Midbrain (tissue), 1 donor: Measurements from ENCODE around the gene PPP1R36.
"Not testable (repeated sequence)": the region's sequence is repeated elsewhere in the genome, so short reads cannot be mapped to it uniquely, and the experiment has no call there.

Experiments used
- DNase-seq: peaks from one replicate; lab custom pipeline; 2025; lab: John Stamatoyannopoulos, UW

PPP1R36 gene

DNA sequence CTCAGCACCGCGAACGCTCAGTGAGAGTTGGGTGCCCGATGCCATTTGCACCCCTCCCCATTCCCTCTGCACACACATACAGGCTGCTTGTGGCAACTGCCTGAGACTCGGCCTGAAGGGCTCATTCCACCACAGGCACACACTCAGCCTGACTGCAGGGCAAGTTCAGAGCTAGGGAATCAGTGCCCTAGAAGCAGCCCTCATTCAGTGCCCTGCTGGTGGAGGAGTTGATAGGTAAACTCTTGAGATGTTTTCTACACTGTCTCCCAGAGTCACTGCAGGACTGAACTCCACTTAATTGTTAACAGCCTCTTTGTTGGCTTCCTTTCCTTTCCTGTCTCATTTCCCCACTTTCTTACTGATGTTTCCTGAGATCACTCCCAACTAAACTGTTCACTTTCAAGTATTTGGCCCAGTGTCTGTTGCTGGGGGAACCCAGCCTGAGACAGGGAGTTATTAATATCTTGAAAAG, 16.9 kb downstream of the PPP1R36 start:
- peak; percentile 67 for DNase-seq

DNA sequence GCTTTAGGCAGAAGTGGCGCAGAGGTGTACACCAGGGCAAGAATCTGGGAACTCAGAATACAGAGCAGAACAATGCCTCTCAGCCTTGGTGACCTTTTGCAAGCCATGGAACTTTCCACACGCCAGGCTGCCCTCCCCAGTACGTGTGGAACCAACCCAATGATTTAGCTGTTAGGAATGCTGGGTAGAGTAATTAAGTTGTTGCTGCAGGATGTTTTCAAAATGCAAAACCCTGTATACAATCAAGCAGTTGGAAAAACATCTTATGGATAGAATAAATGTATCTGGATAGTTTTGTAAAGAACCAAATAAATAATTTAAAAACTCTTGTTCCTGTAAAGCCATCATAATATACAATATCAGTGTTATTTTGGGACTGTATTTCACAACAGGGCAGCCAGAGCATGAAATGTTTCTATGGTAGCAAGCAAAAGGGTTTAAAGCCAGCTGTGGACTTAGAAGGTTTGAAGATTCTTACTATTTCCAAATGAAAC, 19.4 kb downstream of the PPP1R36 start:
- DNase-seq = peak; percentile 78

DNA sequence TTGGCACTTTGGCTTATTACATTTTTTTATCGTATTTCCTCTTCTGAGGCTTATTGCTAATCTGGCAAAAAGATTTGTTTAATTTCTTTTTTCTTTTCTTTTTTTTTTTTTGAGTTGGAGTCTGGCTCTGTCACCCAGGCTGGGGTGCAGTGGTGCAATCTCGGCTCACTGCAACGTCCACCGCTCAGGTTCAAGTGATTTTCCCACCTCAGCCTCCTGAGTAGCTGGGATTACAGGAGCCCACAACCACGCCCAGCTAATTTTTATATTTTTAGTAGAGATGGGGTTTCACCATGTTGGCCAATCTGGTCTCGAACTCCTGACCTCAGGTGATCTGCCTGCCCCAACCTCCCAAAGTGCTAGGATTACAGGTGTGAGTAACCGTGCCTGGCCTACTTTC, 19.9 kb downstream of the PPP1R36 start:
- DNase-seq = not testable (repeated sequence)

DNA sequence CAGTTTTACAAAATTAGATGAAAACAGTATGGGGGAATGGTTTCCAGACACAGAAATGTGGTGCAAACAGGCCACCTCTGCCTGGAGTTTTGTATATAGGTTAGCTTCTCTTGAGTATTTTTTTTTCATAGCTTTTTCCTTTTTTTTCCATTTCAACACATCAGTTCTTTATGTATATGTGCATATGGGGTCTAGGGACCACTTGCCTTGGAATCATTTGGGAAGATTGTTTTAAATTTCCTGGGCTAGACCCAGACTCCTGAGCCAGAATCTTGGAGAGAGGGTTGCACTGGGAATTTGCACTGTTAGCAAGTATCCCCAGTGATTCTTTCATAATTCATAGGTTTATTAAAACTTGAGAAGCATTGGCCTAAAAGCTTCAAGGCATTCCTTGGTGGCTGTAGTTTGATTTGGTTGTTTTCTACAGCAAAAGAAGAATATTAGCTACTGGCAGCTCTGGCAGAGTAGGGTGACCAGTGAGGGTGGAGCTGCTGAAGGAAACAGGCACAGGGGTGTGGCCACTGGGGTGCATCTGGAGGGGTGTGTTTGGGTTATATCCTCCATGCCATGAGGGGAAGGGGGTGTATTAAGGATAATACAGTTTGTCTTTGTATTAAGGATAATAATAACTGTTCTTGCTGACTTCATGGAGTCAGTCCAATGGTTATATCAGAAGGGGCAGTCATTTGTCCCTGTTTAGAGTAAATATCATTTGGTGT, 22.8 kb downstream of the PPP1R36 start:
- peak; percentile 79 for DNase-seq

DNA sequence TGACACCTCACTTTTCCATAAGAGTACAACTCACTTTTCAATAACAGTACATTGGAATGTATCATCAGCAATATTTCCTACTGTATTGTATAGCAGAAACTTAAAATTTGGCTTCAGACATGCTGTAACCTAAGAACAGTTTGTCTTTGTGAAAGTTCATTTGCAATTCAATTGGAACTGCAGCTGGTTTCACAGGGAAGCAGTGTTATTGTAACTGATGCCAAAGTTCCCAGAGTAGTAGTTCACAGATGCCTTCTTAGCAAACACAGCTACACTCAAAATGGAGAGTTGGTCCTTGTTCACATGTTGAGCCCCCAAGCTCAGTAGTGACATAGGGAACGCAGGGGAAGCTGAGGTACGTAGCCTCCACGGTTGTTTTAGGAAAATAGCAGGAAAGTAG, 23.3 kb downstream of the PPP1R36 start:
- DNase-seq = peak; percentile 88

DNA sequence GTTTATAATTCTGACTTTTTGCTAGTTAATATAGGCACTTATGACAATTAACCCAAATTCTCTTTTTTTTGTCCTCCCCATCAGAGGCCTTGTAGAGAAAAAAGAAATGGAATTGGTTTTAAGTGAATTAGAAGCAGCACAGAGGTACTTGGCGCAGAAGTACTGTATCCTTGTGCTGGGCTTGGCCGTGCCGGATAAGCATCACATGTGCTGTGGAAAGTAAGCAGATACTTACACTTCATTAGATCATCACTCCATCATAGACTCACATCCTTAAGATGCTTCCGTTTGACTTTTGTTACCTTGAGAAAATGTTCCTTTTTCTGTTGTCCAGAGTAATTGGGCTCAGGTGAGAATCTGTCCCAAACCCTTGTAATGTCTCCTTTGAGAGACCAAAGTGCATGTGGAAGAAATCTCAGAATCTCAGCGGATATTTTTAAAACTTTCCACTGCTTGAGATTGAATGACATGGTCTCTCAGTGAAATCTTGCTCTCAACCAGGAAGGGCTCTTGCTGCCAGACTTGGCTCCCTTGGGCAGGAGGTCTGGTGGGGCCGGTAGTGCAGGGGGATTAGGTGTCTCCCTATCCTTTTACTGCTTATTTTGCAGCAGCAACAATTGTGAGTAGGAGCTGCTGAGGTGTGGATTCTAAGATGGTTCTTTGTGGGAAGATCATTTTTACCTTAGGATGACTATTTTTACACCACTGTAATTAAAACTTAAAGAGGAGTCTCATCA, 24.8 kb downstream of the PPP1R36 start:
- DNase-seq = no peak

DNA sequence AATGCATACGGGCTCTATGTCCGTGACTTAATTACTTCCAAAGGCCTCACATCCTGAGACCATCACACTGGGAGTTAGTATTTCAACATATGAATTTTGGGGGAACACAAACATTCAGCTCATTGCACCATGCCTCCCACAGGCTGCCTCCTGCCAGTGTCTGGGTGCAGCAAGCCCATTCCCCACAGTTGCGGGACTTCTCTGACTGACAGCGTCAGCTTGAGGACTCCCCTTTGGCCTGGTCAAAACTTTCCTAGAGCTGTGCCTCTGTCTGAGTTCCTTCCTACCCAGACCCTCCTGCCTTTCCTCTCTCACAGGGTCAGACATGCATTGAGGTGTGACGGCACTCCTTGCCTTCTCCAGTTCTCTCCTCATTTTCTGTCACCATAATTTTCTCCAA, 27.4 kb downstream of the PPP1R36 start:
- no peak for DNase-seq

DNA sequence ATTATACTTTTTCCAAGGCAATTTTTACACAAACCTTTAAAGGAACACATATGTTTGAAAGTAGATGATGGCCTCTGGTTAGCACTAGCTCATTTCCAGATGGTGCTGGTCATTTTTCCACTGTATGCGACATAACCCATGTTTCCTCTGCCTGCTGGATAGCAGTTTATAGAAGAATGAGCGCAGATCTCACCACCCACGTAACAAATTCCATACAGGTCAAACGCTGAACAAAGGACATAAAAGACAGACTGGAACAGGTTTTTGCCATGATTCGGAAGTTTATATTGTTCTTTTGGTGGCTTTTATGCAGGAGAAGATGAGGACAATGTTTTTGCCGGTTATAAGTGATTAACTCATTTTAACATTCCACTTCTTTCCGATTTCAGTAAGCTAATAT, 30.7 kb downstream of the PPP1R36 start:
- DNase-seq = no peak

DNA sequence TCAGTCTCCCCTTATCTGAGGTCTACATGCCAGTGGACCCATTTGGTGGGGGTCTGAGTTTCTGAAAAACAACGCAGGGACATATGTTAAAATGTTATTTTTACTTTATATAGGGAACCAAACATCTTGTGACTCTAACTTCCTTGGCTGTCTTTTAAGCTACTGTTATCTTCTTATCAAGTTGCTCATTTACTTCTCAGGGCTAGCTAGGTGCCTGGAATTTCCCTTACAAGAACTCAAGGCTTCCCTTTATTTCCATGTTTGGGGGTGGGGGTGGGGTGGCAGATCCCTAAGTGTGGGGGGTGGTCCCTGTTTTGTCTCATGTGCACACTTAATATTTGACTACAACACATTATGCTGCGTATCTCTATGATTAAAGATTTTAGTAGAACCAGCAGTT, 31.6 kb downstream of the PPP1R36 start:
- no peak for DNase-seq

DNA sequence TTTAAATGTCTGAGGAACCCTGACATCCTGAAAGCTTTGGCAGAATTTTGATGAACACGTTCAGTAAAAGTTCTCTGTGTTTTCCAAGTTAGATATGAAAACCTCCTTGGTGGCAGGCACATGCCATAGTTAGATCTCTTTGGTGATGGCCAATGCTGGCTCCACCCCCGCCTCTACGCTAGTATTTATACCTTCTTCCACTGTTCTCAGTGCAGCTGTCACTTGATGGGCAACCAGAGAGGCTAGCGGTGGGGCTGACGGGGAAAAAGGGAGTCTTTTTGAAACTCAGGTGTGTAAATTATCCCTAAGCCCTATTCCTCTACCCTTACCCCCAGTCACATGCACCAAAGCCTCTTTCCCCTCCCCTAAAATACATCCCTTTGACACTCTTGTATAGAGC, 32.1 kb downstream of the PPP1R36 start:
- no peak for DNase-seq

DNA sequence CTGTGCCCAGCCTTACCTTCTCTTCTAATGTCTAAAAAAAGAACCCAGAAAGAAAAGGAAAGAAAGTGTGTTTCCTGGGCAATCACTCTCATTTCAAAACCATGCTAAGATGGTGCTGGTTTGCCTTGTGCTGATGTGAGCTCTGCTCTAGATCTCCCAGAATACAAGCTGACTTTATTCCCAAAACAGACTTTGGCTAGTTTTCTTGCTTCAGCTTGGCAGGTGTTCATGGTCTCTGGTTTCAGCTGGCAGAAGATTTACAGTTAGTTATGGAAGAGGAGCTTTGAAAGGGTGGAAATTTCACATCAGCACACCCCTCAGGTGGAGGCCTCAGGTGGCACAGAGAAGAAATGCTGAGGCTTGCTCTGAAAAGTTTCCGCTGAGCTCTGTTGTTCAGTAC, 34.4 kb downstream of the PPP1R36 start:
- DNase-seq = peak; percentile 26

DNA sequence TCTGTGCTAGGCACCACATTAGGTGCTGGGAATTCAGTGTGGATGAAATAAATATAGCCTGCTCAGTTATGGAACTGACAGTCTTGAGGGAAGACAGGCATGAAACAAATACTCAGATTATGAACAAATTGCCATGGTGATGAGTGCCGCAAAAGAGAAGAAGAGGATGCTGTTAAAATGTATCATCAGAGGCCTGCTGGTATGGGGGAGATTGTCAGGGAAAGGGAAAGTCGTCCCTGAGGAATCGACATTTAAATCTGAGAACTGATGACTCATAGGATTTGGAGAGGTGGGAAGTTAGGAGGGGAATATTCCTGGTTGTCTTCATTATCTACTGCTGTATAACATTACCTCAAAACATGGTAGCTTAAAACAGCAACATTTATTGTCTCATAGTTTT, 42.0 kb downstream of the PPP1R36 start:
- no peak for DNase-seq

DNA sequence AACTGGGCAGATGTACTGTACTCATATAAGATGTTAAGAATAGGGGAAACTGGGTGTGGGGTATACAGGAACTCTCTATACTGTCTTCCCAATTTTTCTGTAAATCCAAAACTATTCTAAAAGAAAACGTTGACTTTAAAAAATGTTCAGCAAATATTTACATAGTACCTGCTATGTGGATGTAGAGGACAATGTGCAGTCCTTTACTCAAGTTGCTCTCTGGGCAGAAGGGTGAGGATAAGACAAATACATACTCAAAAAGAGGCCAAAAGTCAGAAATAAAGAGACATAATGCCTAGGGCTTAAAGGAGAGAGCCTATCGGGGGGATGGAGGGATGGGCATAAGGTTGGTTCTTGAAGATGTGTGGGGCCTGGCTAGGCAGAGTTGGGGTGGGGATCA, 44.7 kb downstream of the PPP1R36 start:
- no peak for DNase-seq

DNA sequence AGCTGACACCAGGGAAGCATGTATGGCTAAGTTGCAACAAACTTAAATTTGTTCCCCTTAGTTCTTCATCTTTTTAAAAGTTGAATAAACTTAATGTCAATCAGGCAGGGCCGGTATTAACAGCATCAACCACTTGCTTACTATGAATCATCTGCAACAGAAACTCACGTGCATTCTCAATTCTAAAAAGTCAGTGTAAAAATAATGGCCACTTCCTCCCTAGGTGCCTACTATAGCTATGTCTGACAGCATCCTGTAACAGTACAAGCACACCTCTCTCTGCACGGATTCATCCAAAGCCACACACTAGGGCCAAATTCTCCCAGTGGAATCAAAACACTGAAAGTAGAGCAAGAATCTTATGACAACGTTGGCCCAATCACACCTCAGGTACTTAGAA, 48.6 kb downstream of the PPP1R36 start:
- DNase-seq = no peak

DNA sequence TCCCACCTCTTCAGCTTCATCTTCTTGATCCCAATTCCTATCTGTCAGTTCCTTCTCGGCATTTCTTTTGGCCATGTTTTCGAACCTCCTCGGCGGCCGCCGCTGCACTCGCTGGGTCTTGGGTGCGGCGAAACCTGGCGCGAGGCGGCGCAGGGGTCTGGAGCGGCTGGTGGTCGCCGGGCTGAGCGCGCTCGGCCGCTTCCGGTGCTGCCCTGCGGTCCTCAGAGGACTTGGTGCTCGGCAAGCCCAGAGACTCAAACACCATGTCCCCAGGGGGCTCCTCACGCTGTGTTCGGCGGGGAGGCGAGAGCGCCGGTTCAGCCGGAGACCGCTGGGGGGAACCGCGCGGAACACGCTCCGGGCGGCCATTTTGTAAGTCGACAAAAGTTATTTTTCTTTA, 51.8 kb downstream of the PPP1R36 start:
- no peak for DNase-seq

DNA sequence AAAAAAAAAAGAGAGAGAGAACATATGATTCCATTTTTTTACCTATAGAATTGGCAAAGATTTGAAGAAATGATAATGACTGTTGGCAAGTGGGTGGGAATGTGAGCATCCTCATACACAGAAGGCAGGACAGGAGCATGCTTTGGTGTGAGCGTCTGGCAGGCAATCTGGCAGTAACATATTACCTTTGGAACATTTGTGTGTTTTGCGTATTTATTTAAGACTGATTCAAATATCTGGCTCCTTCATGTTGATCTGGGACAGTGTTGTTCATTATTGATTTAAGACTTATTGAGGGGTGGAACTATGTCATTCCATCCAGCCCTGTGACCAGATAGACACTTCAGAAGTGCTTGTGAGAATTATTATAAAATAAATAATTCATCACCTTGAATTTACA, 53.1 kb downstream of the PPP1R36 start:
- DNase-seq = no peak

DNA sequence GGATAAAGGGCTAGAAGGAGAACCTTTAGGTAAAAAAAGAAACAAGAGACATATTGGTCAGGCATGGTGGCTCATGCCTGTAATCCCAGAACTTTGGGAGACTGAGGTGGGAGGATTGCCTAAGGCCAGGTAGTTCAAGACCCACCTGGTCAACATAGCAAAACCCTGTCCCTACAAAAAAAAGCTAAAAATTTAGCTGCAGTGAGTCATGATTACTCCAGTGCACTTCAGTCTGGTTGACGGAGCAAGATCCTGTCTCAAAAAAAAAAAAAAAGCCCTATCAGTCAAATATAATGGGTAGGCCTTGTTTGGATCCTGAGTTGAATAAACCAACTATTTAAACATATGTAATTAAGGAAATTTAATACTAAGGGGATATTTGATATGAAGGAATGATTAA, 54.2 kb downstream of the PPP1R36 start:
- DNase-seq = no peak

DNA sequence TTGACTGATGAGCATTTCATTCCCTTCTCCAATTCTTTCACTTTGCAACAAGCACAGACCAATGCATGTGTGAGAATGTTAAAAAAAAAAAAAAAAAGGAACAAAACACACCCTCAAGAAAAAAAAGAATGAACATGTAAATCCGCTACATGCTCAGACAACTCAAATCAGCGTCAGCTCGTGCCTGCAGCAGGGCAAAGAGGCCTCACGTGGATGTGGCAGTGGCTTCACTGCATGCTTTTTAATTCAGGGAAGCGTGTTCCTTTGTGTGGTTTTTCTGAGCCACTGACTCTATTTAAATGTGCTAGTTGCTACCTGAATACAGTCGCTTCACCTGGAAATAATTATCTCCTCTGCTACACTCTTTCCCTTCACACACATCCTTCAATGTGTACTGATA, 55.1 kb downstream of the PPP1R36 start:
- DNase-seq = no peak

DNA sequence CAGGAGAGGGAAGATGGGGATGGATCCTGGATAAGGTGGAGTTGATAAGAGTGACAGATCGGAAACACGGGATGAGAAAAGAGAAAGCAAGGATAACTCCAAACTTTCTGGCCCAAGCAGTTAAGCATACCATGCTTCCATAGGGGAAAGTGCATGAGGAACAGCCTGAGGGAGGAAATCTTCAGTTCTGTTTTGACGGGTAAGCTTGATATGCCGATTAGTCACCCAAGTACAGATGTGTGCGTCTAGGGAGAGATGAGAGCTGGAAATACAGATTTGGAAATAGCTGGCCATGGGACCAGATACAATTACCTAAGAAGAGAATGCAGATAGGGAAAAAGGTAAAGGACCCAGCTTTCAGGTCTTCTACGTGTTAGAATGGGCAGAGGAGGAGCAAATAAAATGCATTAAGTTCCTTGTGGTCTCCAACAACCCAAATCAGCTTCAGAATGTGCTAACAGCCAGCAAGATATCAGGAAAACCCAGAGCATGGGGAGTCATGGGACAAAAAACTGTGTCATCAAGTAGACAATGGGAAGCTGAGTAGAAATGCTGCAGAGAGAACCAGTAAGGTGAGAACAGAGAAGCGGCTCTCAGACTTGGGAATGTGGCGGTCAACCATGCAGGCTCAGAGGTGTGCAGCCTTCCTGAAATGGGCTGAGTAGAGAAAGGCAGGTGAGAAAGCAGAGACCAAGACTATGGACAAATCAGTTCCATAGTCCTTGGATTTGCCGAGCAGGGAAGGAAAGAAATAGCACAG, 56.3 kb downstream of the PPP1R36 start:
- no peak for DNase-seq

DNA sequence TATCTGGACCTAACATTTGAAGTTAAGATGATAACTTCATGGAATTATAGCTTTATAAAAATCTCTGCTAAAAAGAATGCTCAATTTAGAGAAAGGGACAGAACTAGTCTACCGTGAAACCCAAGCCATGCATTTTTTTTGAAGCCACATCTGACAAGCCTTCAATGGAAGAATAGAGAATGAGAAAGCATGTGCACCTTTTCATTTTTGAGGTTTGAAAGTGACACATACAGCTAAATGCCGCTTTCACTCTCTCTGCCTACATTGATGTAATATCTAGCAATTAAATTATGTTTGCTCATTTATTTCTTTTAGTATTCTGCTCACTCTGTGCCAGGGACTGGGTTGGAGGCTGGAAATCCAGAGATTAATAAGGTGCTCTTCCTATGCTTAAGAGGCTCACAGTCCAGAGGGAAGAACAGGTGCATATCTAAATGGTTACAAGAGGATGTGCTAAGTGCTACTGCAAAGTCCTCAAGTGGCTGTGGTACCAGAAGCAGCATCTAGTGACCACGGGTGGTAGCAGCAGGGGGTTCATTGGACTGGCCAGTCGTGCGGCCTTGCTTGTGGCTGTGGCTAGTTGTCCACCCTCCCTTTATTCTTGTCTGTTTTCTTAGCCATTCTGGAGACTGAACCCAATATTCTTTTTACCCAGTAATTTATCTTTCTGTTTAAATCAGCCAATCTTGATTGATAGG, 60.4 kb downstream of the PPP1R36 start:
- DNase-seq = no peak

DNA sequence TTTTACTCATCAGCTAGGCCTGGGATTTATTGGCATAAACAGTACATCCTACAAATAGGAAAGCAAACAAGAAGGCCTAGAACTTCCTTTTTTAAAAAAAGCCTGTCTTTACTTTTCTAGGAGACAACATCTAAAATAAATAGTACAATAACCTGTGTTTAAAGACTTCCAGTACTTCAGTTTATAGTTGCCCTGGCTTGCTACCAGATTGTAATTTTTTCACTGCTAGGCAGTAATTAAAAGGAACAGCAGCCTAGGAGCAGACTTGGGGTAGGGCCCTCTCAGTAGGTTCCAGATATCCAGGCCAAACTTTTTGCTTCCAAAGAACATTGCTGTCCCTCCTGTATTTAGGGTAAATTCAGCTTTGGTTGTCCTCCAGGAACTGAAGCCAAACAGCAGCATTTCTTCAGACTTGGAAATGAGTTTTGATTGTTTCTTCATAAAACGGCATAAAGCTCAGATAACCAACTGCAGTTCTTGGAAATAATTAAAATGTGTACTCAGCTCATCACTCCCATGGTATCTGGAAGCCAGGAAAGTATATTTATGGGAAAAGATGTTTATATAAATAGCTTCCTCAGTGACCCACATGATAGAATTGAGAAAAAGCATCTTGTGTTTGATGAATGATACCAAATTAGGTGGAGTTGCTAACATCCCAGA, 61.7 kb downstream of the PPP1R36 start:
- no peak for DNase-seq

DNA sequence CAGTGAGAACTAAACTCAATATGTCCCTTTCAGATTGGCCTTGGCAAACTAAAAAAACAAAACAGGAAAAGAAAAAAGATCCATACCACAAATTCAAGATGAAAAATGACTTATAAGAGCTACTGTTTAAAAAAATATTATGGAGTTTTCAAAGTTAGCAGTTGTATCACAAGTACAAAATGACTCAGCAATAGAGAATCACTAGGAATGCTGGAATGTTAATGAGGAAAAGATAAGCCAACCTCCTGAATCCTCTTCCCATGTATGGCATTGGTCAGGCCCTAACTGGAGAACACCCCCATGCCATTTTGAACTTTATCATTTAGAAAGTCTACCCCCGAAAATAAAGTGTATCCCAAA, 62.2 kb downstream of the PPP1R36 start:
- DNase-seq = no peak
